ENCODE measurements around the gene TMC3.
"Not testable (repeated sequence)": the region's sequence is repeated elsewhere in the genome, so short reads cannot be mapped to it uniquely, and the experiment has no call there.

Gene TMC3

GRCh38 chr15:81384891-81385720 is 11.1 kb upstream of the TMC3 start:
- no peak for DNase-seq

GRCh38 chr15:81381720-81382119 is 7.7 kb upstream of the TMC3 start:
- DNase-seq: no peak

- DNase-seq: no peak
Observed at GRCh38 chr15:81380668-81381067, 6.7 kb upstream of the TMC3 start.

- DNase-seq: no peak
Observed at GRCh38 chr15:81380203-81380602, 6.2 kb upstream of the TMC3 start.

GRCh38 chr15:81379269-81379668 is 5.3 kb upstream of the TMC3 start:
- DNase-seq: no peak

GRCh38 chr15:81378443-81378842 is 4.4 kb upstream of the TMC3 start:
- no peak for DNase-seq

GRCh38 chr15:81377871-81378270 is 3.9 kb upstream of the TMC3 start:
- no peak for DNase-seq

GRCh38 chr15:81376231-81376630 is 2.2 kb upstream of the TMC3 start:
- no peak for DNase-seq

GRCh38 chr15:81375461-81375860 is 1.4 kb upstream of the TMC3 start:
- DNase-seq: no peak

- no peak for DNase-seq
Observed at GRCh38 chr15:81373176-81373575, 837 bp downstream of the TMC3 start.

GRCh38 chr15:81372575-81372974 is 1.4 kb downstream of the TMC3 start:
- no peak for DNase-seq

GRCh38 chr15:81363718-81364500 is 10.1 kb downstream of the TMC3 start:
- DNase-seq: no peak

GRCh38 chr15:81363276-81363675 is 10.7 kb downstream of the TMC3 start:
- no peak for DNase-seq

GRCh38 chr15:81362790-81363189 is 11.2 kb downstream of the TMC3 start:
- no peak for DNase-seq

- no peak for DNase-seq
Observed at GRCh38 chr15:81361891-81362290, 12.1 kb downstream of the TMC3 start.

GRCh38 chr15:81360491-81360890 is 13.5 kb downstream of the TMC3 start:
- no peak for DNase-seq

GRCh38 chr15:81358248-81358647 is 15.8 kb downstream of the TMC3 start:
- no peak for DNase-seq

- DNase-seq: no peak
Observed at GRCh38 chr15:81357180-81357686, 16.8 kb downstream of the TMC3 start.

- no peak for DNase-seq
Observed at GRCh38 chr15:81356252-81356651, 17.8 kb downstream of the TMC3 start.

GRCh38 chr15:81351651-81352050 is 22.4 kb downstream of the TMC3 start:
- no peak for DNase-seq

GRCh38 chr15:81349271-81349670 is 24.7 kb downstream of the TMC3 start:
- no peak for DNase-seq

GRCh38 chr15:81348691-81349090 is 25.3 kb downstream of the TMC3 start:
- not testable (repeated sequence) for DNase-seq

GRCh38 chr15:81347910-81348309 is 26.1 kb downstream of the TMC3 start:
- DNase-seq: no peak

- no peak for DNase-seq
Observed at GRCh38 chr15:81346611-81347010, 27.4 kb downstream of the TMC3 start.
